Inferior parietal cortex (tissue), 1 donor: ENCODE data around the gene MAPK1IP1L.
"Not testable (repeated sequence)": the region's sequence is repeated elsewhere in the genome, so short reads cannot be mapped to it uniquely, and the experiment has no call there.

Experiments
- DNase-seq: peaks from one replicate; pipeline ENCODE4 v3.0.0-alpha.2; 2016; ENCODE audit errors: extremely low spot score

MAPK1IP1L gene

DNA sequence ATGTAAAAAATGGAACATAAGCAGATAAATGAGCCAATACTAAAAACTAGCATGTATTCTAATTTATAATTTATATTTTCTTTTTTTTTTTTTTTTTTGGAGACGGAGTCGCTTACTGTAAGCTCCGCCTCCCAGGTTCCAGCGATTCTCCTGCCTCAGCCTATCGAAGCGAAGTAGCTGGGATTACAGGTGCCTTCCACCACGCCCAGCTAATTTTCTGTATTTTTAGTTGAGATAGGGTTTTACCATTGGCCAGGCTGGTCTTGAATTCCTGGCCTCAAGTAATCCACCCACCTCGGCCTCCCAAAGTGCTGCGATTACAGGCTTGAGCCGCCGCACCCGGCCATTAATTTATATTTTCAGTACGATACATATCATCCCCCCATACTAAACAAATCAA is 2.7 kb downstream of the MAPK1IP1L start:
- no peak for DNase-seq

DNA sequence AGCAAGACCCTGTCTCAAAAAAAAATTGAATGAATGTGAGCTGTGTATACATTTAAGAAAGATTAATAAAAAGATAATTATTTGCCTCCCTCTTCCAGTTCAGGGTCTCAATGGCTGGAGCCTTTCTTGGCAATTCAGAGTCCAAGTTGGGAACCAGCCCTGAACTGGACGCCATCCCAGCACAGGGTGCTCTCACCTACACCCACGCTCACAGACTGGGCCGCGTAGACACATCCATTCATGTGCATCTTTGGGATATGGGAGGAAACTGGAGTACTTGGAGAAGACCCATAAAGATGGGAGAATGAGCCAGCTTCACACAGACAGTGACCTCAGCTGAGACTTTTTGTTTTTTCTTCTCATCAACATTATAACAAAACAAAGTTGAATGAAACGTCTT is 6.5 kb downstream of the MAPK1IP1L start:
- DNase-seq: no peak

DNA sequence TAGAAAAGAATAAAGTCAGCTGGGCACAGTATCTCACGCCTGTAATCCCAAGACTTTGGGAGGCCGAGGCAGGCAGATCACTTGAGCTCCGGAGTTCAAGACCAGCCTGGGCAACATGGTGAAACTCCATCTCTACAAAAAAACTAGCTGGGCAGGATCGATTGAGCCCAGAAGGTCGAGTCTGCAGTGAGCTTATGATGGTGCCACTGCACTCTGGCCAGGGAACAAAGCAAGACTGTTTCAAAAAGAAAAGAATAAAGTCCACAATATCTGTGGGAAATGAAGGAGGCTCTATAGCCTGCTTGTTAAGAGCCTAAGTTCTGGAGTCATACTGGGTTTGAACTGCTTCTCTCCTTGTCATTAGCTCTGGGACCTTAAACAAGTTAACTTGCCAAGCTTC is 7.9 kb downstream of the MAPK1IP1L start:
- no peak for DNase-seq

DNA sequence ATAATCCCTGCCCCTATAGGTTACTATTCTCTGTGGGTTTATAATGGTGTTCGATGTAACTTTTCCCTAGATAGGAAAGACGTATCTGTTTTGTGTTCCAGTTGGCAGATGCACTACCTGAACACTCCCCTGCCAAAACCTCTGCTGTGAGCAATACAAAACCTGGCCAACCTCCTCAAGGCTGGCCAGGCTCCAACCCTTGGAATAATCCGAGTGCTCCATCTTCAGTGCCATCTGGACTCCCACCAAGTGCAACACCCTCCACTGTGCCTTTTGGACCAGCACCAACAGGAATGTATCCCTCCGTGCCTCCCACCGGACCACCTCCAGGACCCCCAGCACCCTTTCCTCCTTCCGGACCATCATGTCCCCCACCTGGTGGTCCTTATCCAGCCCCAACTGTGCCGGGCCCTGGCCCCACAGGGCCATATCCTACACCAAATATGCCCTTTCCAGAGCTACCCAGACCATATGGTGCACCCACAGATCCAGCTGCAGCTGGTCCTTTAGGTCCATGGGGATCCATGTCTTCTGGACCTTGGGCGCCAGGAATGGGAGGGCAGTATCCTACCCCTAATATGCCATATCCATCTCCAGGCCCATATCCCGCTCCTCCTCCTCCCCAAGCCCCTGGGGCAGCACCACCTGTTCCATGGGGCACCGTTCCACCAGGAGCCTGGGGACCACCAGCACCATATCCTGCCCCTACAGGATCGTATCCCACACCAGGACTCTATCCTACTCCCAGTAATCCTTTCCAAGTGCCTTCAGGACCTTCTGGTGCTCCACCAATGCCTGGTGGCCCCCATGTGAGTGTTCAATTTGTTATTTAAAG is 11.3 kb downstream of the MAPK1IP1L start:
- no peak for DNase-seq

DNA sequence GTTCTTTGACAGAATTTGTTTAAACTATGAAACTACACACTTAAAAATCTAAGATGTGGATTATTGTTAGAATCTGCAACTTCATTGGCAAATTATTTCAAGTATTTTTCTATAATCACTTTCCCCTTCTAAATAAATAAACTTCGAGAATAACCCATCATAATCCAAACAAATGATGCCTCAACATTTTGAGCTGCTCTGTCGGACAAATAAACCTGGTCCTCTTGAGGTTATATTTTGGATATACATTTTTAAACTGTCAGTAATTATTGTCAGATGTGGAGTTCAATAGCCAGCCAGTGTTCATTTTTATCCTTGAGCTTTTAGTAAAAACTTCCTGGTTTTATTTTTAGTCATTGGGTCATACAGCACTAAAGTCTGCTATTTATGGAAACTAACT is 13.4 kb downstream of the MAPK1IP1L start:
- DNase-seq: not testable (repeated sequence)

DNA sequence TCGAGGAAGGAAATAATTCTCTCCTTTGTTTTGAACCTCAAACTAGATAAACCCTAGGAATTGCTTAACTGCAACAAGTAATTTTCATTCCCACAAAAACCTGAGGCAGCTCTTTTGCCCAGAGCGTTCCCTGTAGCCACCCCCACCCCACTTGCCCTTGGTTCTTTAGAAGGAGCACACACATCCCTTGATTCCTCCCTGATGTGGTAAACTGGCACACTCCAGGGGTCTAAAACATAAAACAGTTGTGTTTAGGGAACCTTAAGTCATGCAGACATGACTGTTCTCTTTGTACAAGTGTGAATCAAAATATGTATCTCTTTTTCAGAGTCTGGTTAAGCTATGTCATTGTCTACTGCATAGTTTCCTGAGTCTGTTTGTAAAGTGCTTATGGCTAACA is 14.0 kb downstream of the MAPK1IP1L start:
- DNase-seq: no peak

DNA sequence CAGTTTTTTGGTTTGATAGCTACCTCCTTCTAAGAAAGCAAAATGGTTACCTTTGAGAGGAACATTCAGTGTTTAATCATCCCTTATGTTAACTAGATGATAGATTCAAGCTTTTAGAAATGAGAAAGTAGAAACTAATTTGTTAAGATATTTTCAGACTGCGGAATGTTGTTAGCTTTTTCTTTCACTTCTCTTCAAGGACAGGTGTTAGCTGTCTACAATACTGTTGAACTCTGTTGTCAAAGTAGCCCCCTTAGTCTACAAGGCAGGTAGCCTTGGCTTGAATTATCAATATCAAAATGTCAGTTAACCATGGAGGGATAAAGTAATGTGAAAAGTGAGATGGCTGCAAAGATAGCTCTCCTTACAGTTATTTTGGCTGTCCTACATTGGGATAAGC is 14.8 kb downstream of the MAPK1IP1L start:
- no peak for DNase-seq

DNA sequence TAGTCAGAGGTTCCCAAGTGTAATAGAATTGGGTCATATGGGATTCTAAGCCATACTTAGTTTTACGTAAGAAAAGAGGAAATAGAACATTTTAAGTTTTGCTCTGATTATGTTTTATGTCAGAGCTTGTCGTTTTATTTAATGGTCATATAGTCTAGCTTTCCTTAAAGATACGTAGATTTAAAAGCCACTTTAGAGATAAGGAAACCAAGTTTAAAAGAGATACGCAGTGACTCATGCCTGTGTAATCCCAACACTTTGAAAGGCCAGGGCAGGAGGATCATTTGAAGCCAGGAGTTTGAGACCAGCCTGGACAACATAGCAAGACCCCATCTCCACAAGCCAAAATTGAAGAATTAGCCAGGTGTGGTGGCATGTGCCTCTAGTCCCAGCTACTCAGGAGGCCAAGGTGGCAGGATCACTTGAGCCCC is 19.5 kb downstream of the MAPK1IP1L start:
- DNase-seq: no peak

DNA sequence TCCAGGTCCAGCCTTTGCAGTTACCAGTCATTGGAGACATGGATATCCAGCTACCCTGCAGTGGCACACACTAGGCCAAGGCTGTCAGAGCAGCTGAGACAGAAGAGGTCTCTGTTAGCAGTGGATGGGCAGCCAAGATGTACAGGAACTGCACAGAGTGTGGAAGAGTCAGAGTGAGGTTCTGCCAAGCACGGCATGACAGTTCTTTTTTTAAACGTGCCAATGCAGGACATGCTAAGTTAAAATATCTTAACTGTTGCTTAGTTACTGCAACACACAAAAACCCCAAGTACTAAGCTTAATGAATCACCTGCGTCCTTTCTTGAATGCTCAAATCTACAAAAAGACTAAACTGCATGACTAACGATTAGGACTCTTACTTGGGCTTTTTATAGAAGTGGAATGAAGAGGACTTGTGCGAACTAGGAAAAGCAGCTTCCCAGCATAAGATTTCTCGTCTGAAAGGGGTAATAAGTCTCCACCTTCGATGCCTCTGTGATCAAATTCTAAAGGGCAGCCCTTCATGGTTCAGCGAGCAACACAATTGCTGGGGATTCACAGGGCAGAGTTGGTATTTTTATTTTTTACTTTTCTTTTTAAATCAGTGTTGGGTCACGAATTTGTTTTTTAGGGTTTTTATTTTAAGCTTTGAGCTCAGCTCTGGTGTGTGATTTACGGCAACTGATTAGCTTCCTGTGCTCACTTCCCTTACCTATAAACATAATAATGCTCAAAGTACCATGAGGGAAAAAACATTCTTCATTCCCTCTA is 20.6 kb downstream of the MAPK1IP1L start:
- peak; percentile 71 for DNase-seq

DNA sequence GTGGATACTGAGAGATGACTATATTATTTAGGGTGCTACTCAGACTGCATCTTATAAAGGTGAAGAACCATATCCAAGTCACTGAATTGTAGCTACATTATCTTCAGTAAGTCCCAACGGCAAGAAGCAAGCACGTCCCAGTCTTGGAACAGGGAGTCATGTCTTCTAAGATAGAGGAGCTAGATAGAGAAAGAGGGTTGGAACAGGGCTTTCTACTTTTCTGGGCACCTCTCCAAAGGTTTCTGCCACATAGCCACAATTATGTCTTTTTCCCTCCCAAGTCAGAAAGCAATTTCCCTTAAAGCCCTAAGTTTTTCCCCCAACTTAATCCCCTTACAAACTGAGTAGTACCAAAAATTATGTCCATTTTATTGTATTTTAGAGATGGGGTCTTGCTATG is 22.4 kb downstream of the MAPK1IP1L start:
- DNase-seq: no peak

DNA sequence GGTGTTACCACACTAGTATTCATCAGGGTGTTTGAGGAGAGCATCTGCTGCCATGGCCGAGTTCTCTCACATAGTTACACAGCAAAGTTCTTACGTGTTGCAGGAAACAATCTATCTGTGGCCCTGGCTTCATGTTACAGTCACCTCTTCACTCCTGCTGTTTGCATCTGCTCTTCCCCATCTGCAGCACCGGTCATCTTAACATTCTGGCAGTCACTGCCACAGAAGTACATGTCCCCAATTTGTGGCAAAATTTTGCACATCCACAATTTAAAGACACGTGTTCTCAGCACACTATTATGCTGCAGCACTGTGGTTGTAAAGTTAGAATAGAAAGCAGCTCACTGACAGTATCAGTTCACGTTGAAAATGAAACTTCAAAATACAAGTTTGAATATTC is 23.2 kb downstream of the MAPK1IP1L start:
- DNase-seq: no peak

DNA sequence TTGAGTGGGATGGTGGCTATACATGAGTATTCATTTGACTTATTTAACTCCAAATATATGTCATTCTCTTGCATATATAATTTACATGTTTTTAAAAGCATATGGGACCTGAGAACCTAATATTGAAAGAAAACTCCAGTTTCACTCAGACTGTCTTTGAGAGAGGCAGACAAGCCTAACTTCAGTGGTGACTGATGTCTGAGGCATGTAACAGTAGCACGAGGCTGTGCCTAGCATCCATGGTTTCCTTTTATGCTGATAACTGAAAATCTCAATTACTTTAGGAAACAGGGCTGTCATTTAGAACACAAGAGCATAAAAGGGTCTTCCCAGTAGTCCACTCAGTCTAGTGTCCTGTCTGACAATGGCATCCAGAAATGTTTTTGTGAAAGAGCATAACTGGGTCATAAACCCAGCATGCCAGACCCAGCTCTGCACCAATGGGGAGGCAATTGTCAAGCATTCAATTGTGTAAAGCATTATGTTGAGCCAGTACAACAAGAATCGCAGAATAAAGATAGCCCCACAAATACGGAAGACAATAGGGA is 24.3 kb downstream of the MAPK1IP1L start:
- DNase-seq: no peak

DNA sequence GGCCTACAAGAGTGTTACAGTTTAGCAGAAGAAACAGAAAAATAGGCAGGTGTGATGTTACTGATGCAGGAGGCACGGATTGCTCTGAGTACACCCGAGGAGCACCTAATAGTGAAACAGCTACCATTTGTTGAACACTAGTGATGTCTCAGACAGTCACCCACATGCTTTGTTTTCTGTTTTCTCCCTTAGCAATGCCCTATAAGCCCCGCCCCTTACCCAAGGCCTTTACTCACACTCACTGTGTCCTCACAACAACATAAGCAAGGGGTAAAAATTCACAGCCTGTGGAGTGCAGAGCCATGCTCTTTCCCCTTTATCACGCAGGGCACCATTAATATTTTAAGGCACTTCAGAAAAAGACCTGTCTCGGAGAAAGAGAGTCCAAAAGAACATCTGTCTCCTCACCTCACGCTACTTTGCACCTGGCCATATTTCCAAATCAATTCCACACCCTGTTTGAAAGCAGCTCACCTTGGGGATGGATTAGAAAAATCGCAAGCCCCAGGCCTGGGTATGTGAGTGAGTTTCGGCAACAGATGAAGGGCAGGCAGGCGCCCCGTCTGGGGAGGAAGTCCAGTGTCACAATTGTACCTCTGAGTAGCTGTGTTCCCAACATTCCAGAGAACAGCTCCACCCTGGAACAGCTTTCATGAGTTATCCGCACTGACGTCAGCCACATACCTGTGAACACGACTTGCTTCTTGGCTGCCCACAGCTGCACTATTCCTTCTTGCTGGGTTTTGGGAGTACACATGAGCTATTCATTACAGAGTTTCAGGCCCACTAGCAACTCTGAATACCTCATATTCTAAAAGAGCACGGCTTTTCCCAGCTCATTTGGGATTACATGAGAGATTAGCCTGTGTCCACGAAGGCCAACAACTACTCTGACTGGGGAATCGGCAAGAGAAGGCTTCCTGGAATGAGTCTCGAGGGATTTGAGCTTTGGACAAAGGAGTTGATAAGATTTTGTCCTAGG is 26.0 kb downstream of the MAPK1IP1L start:
- DNase-seq: no peak

DNA sequence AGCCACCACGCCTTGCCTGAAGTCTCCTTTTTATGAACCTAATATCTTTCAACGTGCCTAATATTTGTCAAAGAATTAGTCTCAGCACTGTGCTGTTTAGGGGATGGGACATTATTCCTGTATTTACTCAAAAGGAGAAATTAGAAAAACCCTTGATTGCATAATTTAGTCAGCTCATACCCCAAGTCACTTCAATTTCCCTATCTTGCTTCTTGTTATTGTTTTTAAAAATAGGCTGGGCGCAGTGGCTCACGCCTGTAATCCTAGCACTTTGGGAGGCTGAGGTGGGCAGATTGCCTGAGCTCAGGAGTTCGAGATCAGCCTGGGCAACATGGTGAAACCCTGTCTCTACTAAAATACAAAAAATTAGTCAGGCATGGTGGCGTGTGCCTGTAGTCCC is 28.5 kb downstream of the MAPK1IP1L start:
- not testable (repeated sequence) for DNase-seq

DNA sequence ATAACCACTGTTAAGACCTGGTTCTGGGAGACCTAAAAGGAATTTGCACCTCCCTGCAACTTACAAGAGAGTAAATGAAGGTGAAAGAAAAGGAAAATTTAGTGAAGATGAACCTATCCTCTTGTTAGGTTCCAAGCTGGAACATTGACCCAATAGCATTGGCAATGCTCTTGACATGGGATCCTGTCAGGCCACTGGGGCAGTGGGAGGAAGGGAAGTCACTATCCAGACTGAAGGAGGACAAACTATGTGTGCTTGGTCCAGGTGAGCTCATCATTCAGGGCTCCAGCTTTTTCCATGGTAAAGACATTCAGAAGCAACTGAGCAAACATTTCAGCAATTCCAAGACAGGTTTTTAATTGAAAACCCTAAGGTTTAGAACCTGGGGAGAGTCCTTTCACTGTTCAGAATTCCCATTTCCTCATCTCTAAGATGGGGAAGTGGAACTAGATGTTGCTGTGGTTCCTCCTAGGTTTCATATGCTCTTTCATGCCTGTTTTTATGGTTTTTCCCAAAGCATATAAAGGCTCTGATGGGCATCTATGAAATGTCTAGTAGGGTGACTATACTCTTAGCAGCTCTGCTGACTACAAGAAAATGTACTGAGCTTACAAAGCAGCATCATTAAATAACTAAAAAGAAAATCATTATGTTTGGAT is 33.1 kb downstream of the MAPK1IP1L start:
- DNase-seq: no peak

DNA sequence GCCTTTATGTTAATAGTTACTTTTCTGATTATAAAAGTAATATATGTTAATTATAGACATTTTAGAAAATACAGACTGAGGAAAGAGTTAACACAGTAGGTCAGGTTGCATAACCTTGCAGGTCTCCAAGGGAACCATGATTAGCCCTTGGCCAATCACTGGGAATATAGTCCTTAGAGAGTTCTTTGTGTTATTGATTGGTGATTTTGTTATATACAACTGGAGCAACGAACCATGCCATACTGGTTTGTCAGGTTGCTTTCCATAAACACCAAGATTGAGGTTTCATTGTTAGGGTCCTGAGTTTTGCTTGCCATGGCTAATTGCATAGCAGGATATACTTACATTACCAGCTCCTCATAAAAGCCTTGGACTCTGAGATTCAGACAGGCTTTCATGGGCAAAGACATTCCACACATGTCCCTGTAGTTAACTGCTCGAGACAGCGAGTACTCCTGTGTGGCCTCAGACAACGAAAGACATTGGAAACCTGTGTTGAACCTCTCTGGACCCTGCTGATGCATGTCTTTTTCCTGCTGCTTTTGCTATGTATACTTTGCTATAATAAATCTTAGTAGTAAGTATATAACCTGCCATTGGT is 33.7 kb downstream of the MAPK1IP1L start:
- no peak for DNase-seq

DNA sequence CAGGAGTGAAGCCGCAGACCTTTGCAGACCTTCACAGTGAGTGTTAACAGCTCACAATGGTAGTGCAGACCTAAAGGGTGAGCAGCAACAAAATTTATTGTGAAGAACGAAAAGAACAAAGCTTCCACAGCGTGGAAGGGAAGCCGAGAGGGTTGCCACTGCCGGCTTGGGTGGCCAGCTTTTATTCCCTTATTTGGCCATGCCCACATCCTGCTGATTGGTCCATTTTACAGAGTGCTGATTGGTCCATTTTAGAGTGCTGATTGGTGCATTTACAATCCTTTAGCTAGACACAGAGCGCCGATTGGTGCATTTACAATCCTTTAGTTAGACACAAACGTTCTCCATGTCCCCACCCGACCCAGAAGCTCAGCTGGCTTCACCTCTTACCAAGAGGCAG is 35.5 kb downstream of the MAPK1IP1L start:
- no peak for DNase-seq

DNA sequence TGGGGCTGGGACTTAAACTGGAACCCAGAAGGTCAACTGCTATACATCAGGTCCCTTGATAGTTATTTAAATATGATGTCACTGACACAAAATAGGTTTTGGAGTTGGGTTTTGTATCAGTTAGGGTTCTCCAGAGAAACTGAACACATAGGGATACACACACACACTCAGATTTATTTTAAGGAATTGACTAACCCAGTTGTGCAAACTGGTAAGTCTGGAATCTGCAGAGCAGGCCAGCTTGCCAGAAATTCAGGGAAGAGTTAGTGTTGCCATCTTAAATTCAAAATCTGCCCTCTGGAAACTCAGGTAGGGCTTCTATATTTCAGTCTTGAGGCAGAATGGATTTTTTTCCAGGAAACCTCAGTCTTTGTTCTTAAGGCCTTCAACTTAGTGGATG is 36.9 kb downstream of the MAPK1IP1L start:
- no peak for DNase-seq

DNA sequence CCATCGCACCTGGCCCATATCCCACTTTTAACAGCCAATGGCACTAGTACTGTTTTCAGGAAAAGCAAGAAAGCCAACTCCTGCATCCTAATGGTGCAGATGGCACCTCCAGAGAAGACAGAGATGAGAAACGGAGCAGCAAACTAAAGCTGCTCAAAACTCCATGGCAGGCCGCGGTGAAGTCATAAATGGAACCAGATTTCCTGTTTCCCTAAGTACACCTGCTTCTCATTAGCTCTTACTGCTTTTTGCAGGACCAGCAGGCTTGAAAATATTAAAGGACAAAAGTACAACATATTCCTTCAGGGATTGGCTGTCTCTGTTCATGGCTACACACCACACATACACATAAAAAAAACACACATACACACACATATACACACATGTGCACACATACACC is 40.9 kb downstream of the MAPK1IP1L start:
- DNase-seq: no peak

DNA sequence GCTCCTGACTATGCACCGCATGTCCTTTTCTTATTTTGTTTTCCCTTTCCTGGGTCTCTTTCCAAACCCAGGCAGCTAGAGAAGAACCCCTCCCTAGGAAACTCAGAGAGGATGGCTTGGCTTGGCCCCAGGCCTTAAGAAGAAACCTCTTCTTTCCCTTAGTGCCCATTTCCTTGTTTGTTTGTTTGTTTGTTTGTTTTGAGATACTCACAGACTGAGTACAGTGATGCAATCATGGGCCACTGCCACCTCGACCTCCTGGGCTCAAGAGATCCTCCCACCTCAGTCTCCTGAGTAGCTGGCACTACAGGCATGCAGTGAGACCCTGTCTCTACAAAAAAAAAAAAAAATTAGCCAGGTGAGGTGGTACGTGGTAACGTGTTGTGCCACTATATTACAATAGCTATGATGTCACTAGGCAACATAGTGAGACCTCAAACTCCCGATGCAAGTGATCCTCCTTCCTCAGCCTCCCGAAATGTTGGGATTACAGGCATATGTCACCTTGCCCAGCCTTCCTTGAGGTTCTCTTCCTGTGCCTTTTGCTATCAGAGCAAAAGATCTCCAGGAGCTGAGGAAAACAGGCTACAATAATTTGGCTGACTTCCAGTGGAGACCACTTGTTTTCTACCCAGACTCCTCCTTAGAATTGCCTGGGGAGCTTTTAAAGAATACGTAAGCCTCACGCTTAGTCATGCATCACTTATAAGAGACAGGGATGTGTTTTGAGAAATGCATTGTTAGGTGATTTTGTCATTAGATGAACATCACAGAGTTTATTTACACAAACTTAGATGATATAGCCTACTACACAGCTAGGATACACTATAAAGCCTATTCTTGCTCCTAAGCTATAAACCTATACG is 43.1 kb downstream of the MAPK1IP1L start:
- DNase-seq: no peak
